Loucy (cell line): Measurements from ENCODE around the gene CCDC92B.
"Not testable (repeated sequence)": the region's sequence is repeated elsewhere in the genome, so short reads cannot be mapped to it uniquely, and the experiment has no call there.

ENCODE experiments used
- H2AFZ ChIP-seq: fragments of 200-600 bp; sonication (generic); 2 replicates; pipeline ENCODE4 v1.6.0; 2016; ENCODE audit warnings: antibody characterized with exemption, mild to moderate bottlenecking, low read length, moderate library complexity
- H3F3A ChIP-seq: fragments of 200-600 bp; 2 replicates; pipeline ENCODE4 v1.6.0; 2016; ENCODE audit warnings: antibody characterized with exemption, low read depth, mild to moderate bottlenecking
- H3K27me3 ChIP-seq: fragments of 200-600 bp; sonication (generic); 2 replicates; pipeline ENCODE4 v1.6.1; 2014; ENCODE audit warnings: low read length, mild to moderate bottlenecking; ENCODE audit not compliant: insufficient read depth, poor library complexity, severe bottlenecking
- H3K36me3 ChIP-seq: fragments of 200-600 bp; sonication (generic); 2 replicates; pipeline ENCODE4 v1.6.1; 2016; ENCODE audit warnings: low read length; ENCODE audit not compliant: insufficient read depth
- H3K4me1 ChIP-seq: fragments of 200-600 bp; sonication (generic); 2 replicates; pipeline ENCODE4 v1.5.1; 2014; ENCODE audit warnings: low read length, mild to moderate bottlenecking; ENCODE audit not compliant: insufficient read depth, poor library complexity, severe bottlenecking
- H3K4me2 ChIP-seq: fragments of 200-600 bp; sonication (generic); 2 replicates; pipeline ENCODE4 v1.6.0; 2014; ENCODE audit warnings: antibody characterized with exemption, low read length, low read depth, mild to moderate bottlenecking; ENCODE audit not compliant: poor library complexity, severe bottlenecking
- H3K4me3 ChIP-seq: fragments of 200-600 bp; sonication (generic); 2 replicates; pipeline ENCODE4 v1.5.1; 2014; ENCODE audit warnings: low read length, mild to moderate bottlenecking, mixed read lengths; ENCODE audit not compliant: poor library complexity, severe bottlenecking
- H3K79me2 ChIP-seq: fragments of 200-600 bp; sonication (generic); 2 replicates; pipeline ENCODE4 v1.6.1; 2014; ENCODE audit warnings: low read length; ENCODE audit not compliant: insufficient read depth
- H3K9ac ChIP-seq: fragments of 200-600 bp; sonication (generic); 2 replicates; pipeline ENCODE4 v1.6.0; 2014; ENCODE audit warnings: mild to moderate bottlenecking, low read depth, low read length, moderate library complexity; ENCODE audit not compliant: poor library complexity, severe bottlenecking
- H3K9me2 ChIP-seq: fragments of 200-600 bp; sonication (generic); replicated peaks from 2 replicates; pipeline ENCODE4 v1.6.1; 2016; ENCODE audit warnings: low read depth, low read length, mixed read lengths
- H3K9me3 ChIP-seq: fragments of 200-600 bp; sonication (generic); 2 replicates; pipeline ENCODE4 v1.6.1; 2014; ENCODE audit warnings: mild to moderate bottlenecking, antibody characterized with exemption, low read length, low read depth; ENCODE audit not compliant: insufficient read depth
- H4K20me1 ChIP-seq: fragments of 200-600 bp; sonication (generic); 2 replicates; pipeline ENCODE4 v1.6.0; 2014; ENCODE audit warnings: antibody characterized with exemption, low read length, mild to moderate bottlenecking; ENCODE audit not compliant: insufficient read depth, poor library complexity, severe bottlenecking
- CTCF ChIP-seq: fragments of 200-600 bp; sonication (generic); conservative IDR thresholded peaks from 2 replicates; pipeline ENCODE4 v1.5.1; 2014; ENCODE audit warnings: mild to moderate bottlenecking, antibody characterized with exemption, low read length
- EZH2phosphoT487 ChIP-seq: fragments of 200-600 bp; IDR thresholded peaks from 2 replicates; pipeline ENCODE4 v1.6.1; 2018; ENCODE audit warnings: antibody characterized with exemption, mild to moderate bottlenecking, moderate library complexity, borderline replicate concordance

Gene CCDC92B

GRCh38 chr17:2789700-2790099, 40.2 kb upstream of the CCDC92B start:
- H3K9me3 ChIP-seq: no peaks in the 10 kb centered on the region
- H3K4me1 ChIP-seq: peaks cover 88% of the 10 kb centered on the region
- H3K4me3 ChIP-seq: peak overlapping the region; percentile 71
- TF ChIP-seq EZH2phosphoT487 (no peak), CTCF (no peak)
- H3K9me2 ChIP-seq: no peaks in the 10 kb centered on the region
- H3K79me2 ChIP-seq: peaks cover 31% of the 10 kb centered on the region
- H3K9ac ChIP-seq: peak overlapping the region; percentile 70
- no peaks in the 10 kb centered on the region for H4K20me1 ChIP-seq
- H3F3A ChIP-seq: peaks cover 10% of the 10 kb centered on the region; the same call in 1 of the 2 replicates
- H3K36me3 ChIP-seq: no peaks in the 10 kb centered on the region
- no peak overlapping the region for H2AFZ ChIP-seq
- peak overlapping the region; percentile 85 for H3K4me2 ChIP-seq
- no peaks in the 10 kb centered on the region for H3K27me3 ChIP-seq

- H3K27me3 ChIP-seq: no peaks in the 10 kb centered on the region
- peaks cover 68% of the 10 kb centered on the region for H3K4me1 ChIP-seq
- peak overlapping the region; percentile 61 for H3K4me2 ChIP-seq
- H3K79me2 ChIP-seq: peaks cover 10% of the 10 kb centered on the region
- no peaks in the 10 kb centered on the region for H3K36me3 ChIP-seq
- no peak overlapping the region for H2AFZ ChIP-seq
- H3K9me2 ChIP-seq: no peaks in the 10 kb centered on the region
- TF ChIP-seq CTCF: peak; percentile 93
- no peak for TF ChIP-seq EZH2phosphoT487
- no peaks in the 10 kb centered on the region for H3K9me3 ChIP-seq
- H4K20me1 ChIP-seq: no peaks in the 10 kb centered on the region
- H3K9ac ChIP-seq: peak overlapping the region; percentile 59
- peak overlapping the region; percentile 30 for H3K4me3 ChIP-seq
- H3F3A ChIP-seq: peaks cover 9% of the 10 kb centered on the region; the same call in 1 of the 2 replicates
Observed at GRCh38 chr17:2786176-2786881, 36.9 kb upstream of the CCDC92B start.

- H3K79me2 ChIP-seq, H3K36me3 ChIP-seq, H3K4me3 ChIP-seq, H3F3A ChIP-seq, H4K20me1 ChIP-seq, H3K9me3 ChIP-seq, H2AFZ ChIP-seq, H3K9me2 ChIP-seq, H3K27me3 ChIP-seq: not testable (repeated sequence)
- Histone ChIP-seq H3K9ac (peak overlapping the region; percentile 24), H3K4me1 (peaks cover 60% of the 10 kb centered on the region), H3K4me2 (peak overlapping the region; percentile 24)
Observed at GRCh38 chr17:2785376-2785775, 35.9 kb upstream of the CCDC92B start.

GRCh38 chr17:2784864-2785263, 35.4 kb upstream of the CCDC92B start:
- Histone ChIP-seq H3K9me3 (no peaks in the 10 kb centered on the region), H3K9ac (peak overlapping the region; percentile 24), H3K79me2 (peaks cover 10% of the 10 kb centered on the region), H3K9me2 (no peaks in the 10 kb centered on the region), H3K27me3 (no peaks in the 10 kb centered on the region), H2AFZ (no peak overlapping the region), H4K20me1 (no peaks in the 10 kb centered on the region), H3F3A (peaks cover 5% of the 10 kb centered on the region; the same call in 1 of the 2 replicates), H3K4me3 (no peak overlapping the region), H3K36me3 (no peaks in the 10 kb centered on the region), H3K4me2 (no peak overlapping the region), H3K4me1 (peaks cover 57% of the 10 kb centered on the region)
- TF ChIP-seq CTCF: no peak
- TF ChIP-seq EZH2phosphoT487: no peak
